Left lobe of liver (tissue), 2 donors: ENCODE measurements around the gene CAMP. TPM values are rescaled to one million over a fixed set of nuclear protein-coding genes. Genes with fewer than 3 reads are reported as not detected.
A peak's percentile ranks its signal among the peaks of the same experiment; 100 is the strongest.
"Not testable (repeated sequence)": the region's sequence is repeated elsewhere in the genome, so short reads cannot be mapped to it uniquely, and the experiment has no call there.

Experiments used
- ATAC-seq: fragments of 200-7000 bp; cut with Tn5 transposase; one replicate; pipeline ENCODE4 v1.9.1; 2020; ENCODE audit warnings: mild to moderate bottlenecking, moderate library complexity
- DNase-seq: peaks from one replicate; pipeline ENCODE4 v3.0.0-alpha.2; 2020; ENCODE audit warnings: low spot score
- total RNA-seq: library from RNA; stranded (reverse); gene quantifications from one replicate; pipeline ENCODE4 v1.2.1, GENCODE V29; 2021
- donor health status: DM: no; HTN: no; CAD: no; lungs with moderate emphysema.
- donor health status: DM: no; HTN: yes; CAD: no.

The CAMP gene
- total RNA-seq, 1 donor from 2014 or later = 0.40 TPM

- ATAC-seq = no peak
- no peak for DNase-seq
These were observed 25.0 kb downstream of the CAMP start for GRCh38 chr3:48248095-48248850.

- ATAC-seq = no peak
- DNase-seq = no peak
These were observed 33.3 kb downstream of the CAMP start for GRCh38 chr3:48256557-48256956.

- DNase-seq (no peak), ATAC-seq (no peak)
These were observed 35.2 kb downstream of the CAMP start for GRCh38 chr3:48258530-48258929.

- DNase-seq (no peak), ATAC-seq (no peak)
These were observed 44.5 kb downstream of the CAMP start for GRCh38 chr3:48267782-48268181.

- DNase-seq = no peak
- ATAC-seq = peak; percentile 21
These were observed 45.2 kb downstream of the CAMP start for GRCh38 chr3:48268381-48268935.

- no peak for DNase-seq
These were observed 45.8 kb downstream of the CAMP start for GRCh38 chr3:48268936-48269561.

GRCh38 chr3:48269592-48269991 lies 46.3 kb downstream of the CAMP start:
- DNase-seq (no peak), ATAC-seq (no peak)

More at GRCh38 chr3:48268936-48269561, 45.8 kb downstream of the CAMP start:
- no peak for ATAC-seq

- no peak for DNase-seq
- ATAC-seq = no peak
These were observed 47.0 kb downstream of the CAMP start for GRCh38 chr3:48270306-48270705.

GRCh38 chr3:48271223-48271622 lies 47.9 kb downstream of the CAMP start:
- DNase-seq, ATAC-seq: not testable (repeated sequence)

GRCh38 chr3:48271763-48272498 lies 48.6 kb downstream of the CAMP start:
- DNase-seq = no peak
- ATAC-seq = no peak

GRCh38 chr3:48273594-48274211 lies 50.4 kb downstream of the CAMP start:
- peak; percentile 59 for DNase-seq
- ATAC-seq = peak; percentile 95

- DNase-seq = no peak
- ATAC-seq = no peak
These were observed 51.2 kb downstream of the CAMP start for GRCh38 chr3:48274452-48274851.

Other genes with a start within 250 kb of the CAMP start
- 66.1 TPM for gene MAP4, start 207.1 kb upstream of the CAMP start, total RNA-seq
- gene CDC25A, start 35.1 kb upstream of the CAMP start, total RNA-seq = 0.58 TPM
- 2.2 TPM for gene ZNF589, start 17.6 kb downstream of the CAMP start, total RNA-seq
- gene NME6, start 77.9 kb downstream of the CAMP start, total RNA-seq = 10.7 TPM
- gene SPINK8, start 110.2 kb downstream of the CAMP start, total RNA-seq = not detected
- gene FBXW12, start 148.7 kb downstream of the CAMP start, total RNA-seq = not detected
- 142 TPM for gene PLXNB1, start 206.6 kb downstream of the CAMP start, total RNA-seq
- gene CCDC51, start 216.6 kb downstream of the CAMP start, total RNA-seq = 9.2 TPM
- 69.3 TPM for gene TMA7, start 216.8 kb downstream of the CAMP start, total RNA-seq
- 3.3 TPM for gene ATRIP, start 223.2 kb downstream of the CAMP start, total RNA-seq